HCT116 (cell line): Measurements from ENCODE around the gene GDI1. TPM values are rescaled to one million over a fixed set of nuclear protein-coding genes. Genes with fewer than 3 reads are reported as not detected.

ENCODE experiments used
- ATAC-seq: fragments of 200-7000 bp; cut with Tn5 transposase; 2 replicates; pipeline ENCODE4 v1.9.1; 2020; ENCODE audit warnings: mild to moderate bottlenecking, moderate library complexity
- BruUV-seq: library from RNA; stranded (reverse); fragments of 400-500 nt; replicated peaks from 2 replicates; lab custom pipeline; 2021; lab: Mats Ljungman, UMichigan
- CTCF ChIA-PET: fragments of 300-600 bp; sonication (Branson Sonifier 250); formaldehyde crosslinking; loops from one replicate; lab custom pipeline; 2021; ENCODE audit warnings: antibody characterized with exemption; lab: Charles Lee
- POLR2A ChIA-PET: fragments of 300-600, 350-600 bp; sonication (Branson Sonifier 250); formaldehyde crosslinking; loops from one replicate; lab custom pipeline; 2021; ENCODE audit warnings: antibody characterized with exemption; lab: Charles Lee
- RAD21 ChIA-PET, 2 experiments: fragments of 300-600 bp; sonication (Branson Sonifier 250); formaldehyde crosslinking; loops; one replicate each; lab custom pipeline; 2023; ENCODE audit warnings: low total read pairs in 2 of 2; ENCODE audit not compliant: uncharacterized antibody in 2 of 2, unreplicated experiment in 2 of 2, low non-redundant PET in 1 of 2; lab: Charles Lee
- DNase-seq: peaks from one replicate; pipeline ENCODE4 v3.0.0-alpha.2; 2010; ENCODE audit warnings: low read depth, low spot score
- H2AFZ ChIP-seq: fragments of 200-600 bp; shearing (Covaris generic), sonication (generic); 2 replicates; pipeline ENCODE4 v1.6.1; 2017; ENCODE audit warnings: low read depth, mixed run types, mixed read lengths, antibody characterized with exemption, low read length; ENCODE audit not compliant: poor library complexity, severe bottlenecking
- H3K27ac ChIP-seq: 2 replicates; pipeline ENCODE4 v1.5.1; 2012; ENCODE audit warnings: low read depth, low read length
- H3K27me3 ChIP-seq: fragments of 200-600 bp; sonication (generic); 2 replicates; pipeline ENCODE4 v1.6.1; 2016; ENCODE audit warnings: mixed run types, low read length, mixed read lengths; ENCODE audit not compliant: insufficient read depth
- H3K36me3 ChIP-seq, 2 experiments: fragments of 200-500 bp in 1 of 2; fragments of 200-600 bp in 1 of 2; sonication (Bioruptor generic) in 1 of 2; sonication (generic) in 1 of 2; 2 replicates each; pipeline versions ENCODE4 v1.5.1 to v1.6.1; 2014 to 2016; ENCODE audit warnings: low read length in 2 of 2, inconsistent platforms in 1 of 2, mixed read lengths in 1 of 2, mixed run types in 1 of 2; ENCODE audit not compliant: insufficient read depth in 2 of 2, control insufficient read depth in 1 of 2
- H3K4me1 ChIP-seq, 2 experiments: fragments of 200-600 bp in 1 of 2; sonication (generic) in 1 of 2; 2 replicates each; pipeline versions ENCODE4 v1.5.1 to v1.6.1; 2012 to 2017; ENCODE audit warnings: low read length in 2 of 2, inconsistent platforms in 1 of 2, mild to moderate bottlenecking in 1 of 2, mixed read lengths in 1 of 2, mixed run types in 1 of 2, moderate library complexity in 1 of 2; ENCODE audit not compliant: insufficient read depth in 2 of 2, control insufficient read depth in 1 of 2
- H3K4me2 ChIP-seq: fragments of 200-600 bp; sonication (generic); 2 replicates; pipeline ENCODE4 v1.6.1; 2017; ENCODE audit warnings: mixed run types, low read length, mixed read lengths
- H3K4me3 ChIP-seq, 2 experiments: fragments of 200-600 bp in 1 of 2; sonication (generic) in 1 of 2; replicated peaks in 1 of 2; 2 replicates each; pipeline ENCODE4 v1.5.1; 2011 to 2016; ENCODE audit warnings: low read length in 2 of 2, control low read depth in 1 of 2, low read depth in 1 of 2, mild to moderate bottlenecking in 1 of 2, mixed read lengths in 1 of 2, mixed run types in 1 of 2
- H3K79me2 ChIP-seq: fragments of 200-600 bp; sonication (generic); 2 replicates; pipeline ENCODE4 v1.6.1; 2017; ENCODE audit warnings: mild to moderate bottlenecking, mixed run types, low read length, moderate library complexity, mixed read lengths; ENCODE audit not compliant: insufficient read depth
- H3K9ac ChIP-seq: fragments of 200-600 bp; sonication (generic); 2 replicates; pipeline ENCODE4 v1.6.1; 2016; ENCODE audit warnings: low read length, mixed read lengths
- H3K9me2 ChIP-seq: fragments of 200-600 bp; sonication (generic), shearing (Covaris generic); 2 replicates; pipeline ENCODE4 v1.6.1; 2017; ENCODE audit warnings: mixed run types, mild to moderate bottlenecking, moderate library complexity; ENCODE audit not compliant: insufficient read depth
- H3K9me3 ChIP-seq, 2 experiments: fragments of 200-500 bp in 1 of 2; fragments of 200-600 bp in 1 of 2; sonication (Bioruptor generic) in 1 of 2; sonication (generic) in 1 of 2; 2 replicates each; pipeline ENCODE4 v1.6.1; 2014 to 2017; ENCODE audit warnings: low read length in 2 of 2, mixed read lengths in 2 of 2, inconsistent platforms in 1 of 2, low read depth in 1 of 2, mild to moderate bottlenecking in 1 of 2, mixed run types in 1 of 2, moderate library complexity in 1 of 2; ENCODE audit not compliant: control insufficient read depth in 1 of 2, insufficient read depth in 1 of 2
- H4K20me1 ChIP-seq: fragments of 200-600 bp; sonication (generic), shearing (Covaris generic); 2 replicates; pipeline ENCODE4 v1.6.1; 2017; ENCODE audit warnings: mixed run types, mild to moderate bottlenecking, moderate library complexity; ENCODE audit not compliant: insufficient read depth
- CBX3 ChIP-seq: IDR thresholded peaks from 2 replicates; pipeline ENCODE4 v1.6.1; 2012; ENCODE audit warnings: low read depth
- EGR1 ChIP-seq: IDR thresholded peaks from 2 replicates; pipeline ENCODE4 v1.6.1; 2012; ENCODE audit warnings: low read depth
- ELF1 ChIP-seq: IDR thresholded peaks from 2 replicates; pipeline ENCODE4 v1.6.1; 2012; ENCODE audit warnings: low read depth, borderline replicate concordance
- EZH2 ChIP-seq: fragments of 200-600 bp; sonication (generic); IDR thresholded peaks from 2 replicates; pipeline ENCODE4 v1.6.1; 2017; ENCODE audit warnings: antibody characterized with exemption, mixed run types
- EZH2phosphoT487 ChIP-seq: fragments of 200-600 bp; IDR thresholded peaks from 2 replicates; pipeline ENCODE4 v1.6.1; 2018; ENCODE audit warnings: antibody characterized with exemption, borderline replicate concordance
- FOSL1 ChIP-seq: IDR thresholded peaks from 2 replicates; pipeline ENCODE4 v1.6.1; 2012; ENCODE audit warnings: low read depth
- JUND ChIP-seq: IDR thresholded peaks from 2 replicates; pipeline ENCODE4 v1.6.1; 2012
- POLR2A ChIP-seq: IDR thresholded peaks from 2 replicates; pipeline ENCODE4 v1.7.0; 2011; ENCODE audit warnings: borderline replicate concordance; ENCODE audit not compliant: insufficient read depth, insufficient read length; ENCODE audit errors: extremely low read depth
- POLR2AphosphoS5 ChIP-seq: IDR thresholded peaks from 2 replicates; pipeline ENCODE4 v1.6.1; 2011; ENCODE audit warnings: mild to moderate bottlenecking, low read depth, low read length, moderate library complexity
- SIN3A ChIP-seq: IDR thresholded peaks from 2 replicates; pipeline ENCODE4 v1.6.1; 2012; ENCODE audit warnings: low read depth
- SP1 ChIP-seq: IDR thresholded peaks from 2 replicates; pipeline ENCODE4 v1.6.1; 2012; ENCODE audit warnings: low read depth
- SRF ChIP-seq: IDR thresholded peaks from 2 replicates; pipeline ENCODE4 v1.6.1; 2012; ENCODE audit warnings: low read depth
- TCF7L2 ChIP-seq: IDR thresholded peaks from 2 replicates; pipeline ENCODE4 v1.7.0; 2011; ENCODE audit warnings: borderline replicate concordance, inconsistent platforms; ENCODE audit not compliant: insufficient read depth, insufficient read length; ENCODE audit errors: extremely low read depth
- YY1 ChIP-seq: IDR thresholded peaks from 2 replicates; pipeline ENCODE4 v1.6.1; 2011; ENCODE audit warnings: low read length, low read depth, moderate library complexity, mild to moderate bottlenecking; ENCODE audit not compliant: insufficient replicate concordance; ENCODE audit errors: extremely low read depth
- ZNF274 ChIP-seq: fragments of 200-500 bp; sonication (Bioruptor generic); IDR thresholded peaks from 2 replicates; pipeline ENCODE4 v1.6.1; 2014; ENCODE audit warnings: mild to moderate bottlenecking, low read depth, low read length, inconsistent platforms
- intact Hi-C: fragments of 100-400 bp; cut with micrococcal nuclease; formaldehyde crosslinking; loops from 2 replicates; pipeline ENCODE4 v1.10.0; 2022
- total RNA-seq: library from RNA; stranded (reverse); gene quantifications from one replicate; pipeline ENCODE4 v1.2.1, GENCODE V29; 2021; ENCODE audit not compliant: unreplicated experiment
- TF ChIP-seq, protein P1 (sequence below): IDR thresholded peaks from 2 replicates; pipeline ENCODE4 v1.6.1; 2012
- TF ChIP-seq, protein P2 (sequence below): IDR thresholded peaks from 2 replicates; pipeline ENCODE4 v1.6.1; 2011; ENCODE audit warnings: mild to moderate bottlenecking, low read length, moderate library complexity; ENCODE audit not compliant: insufficient replicate concordance; ENCODE audit errors: extremely low read depth
- TF ChIP-seq, protein P3 (sequence below), 3 experiments: fragments of 200-600 bp in 1 of 3; sonication (generic) in 1 of 3; IDR thresholded peaks in 2 of 3; conservative IDR thresholded peaks in 1 of 3; 2 replicates each; pipeline ENCODE4 v1.5.1; 2012 to 2017; ENCODE audit warnings: low read depth in 2 of 3, low read length in 2 of 3, antibody characterized with exemption in 1 of 3, borderline replicate concordance in 1 of 3, control low read depth in 1 of 3, mild to moderate bottlenecking in 1 of 3, mixed read lengths in 1 of 3, mixed run types in 1 of 3, moderate library complexity in 1 of 3; ENCODE audit not compliant: insufficient read depth in 1 of 3
- TF ChIP-seq, protein P4 (sequence below): IDR thresholded peaks from 2 replicates; pipeline ENCODE4 v1.6.1; 2012

The GDI1 gene
- total RNA-seq, 1 experiment from 2014 or later = 122 TPM

DNA sequence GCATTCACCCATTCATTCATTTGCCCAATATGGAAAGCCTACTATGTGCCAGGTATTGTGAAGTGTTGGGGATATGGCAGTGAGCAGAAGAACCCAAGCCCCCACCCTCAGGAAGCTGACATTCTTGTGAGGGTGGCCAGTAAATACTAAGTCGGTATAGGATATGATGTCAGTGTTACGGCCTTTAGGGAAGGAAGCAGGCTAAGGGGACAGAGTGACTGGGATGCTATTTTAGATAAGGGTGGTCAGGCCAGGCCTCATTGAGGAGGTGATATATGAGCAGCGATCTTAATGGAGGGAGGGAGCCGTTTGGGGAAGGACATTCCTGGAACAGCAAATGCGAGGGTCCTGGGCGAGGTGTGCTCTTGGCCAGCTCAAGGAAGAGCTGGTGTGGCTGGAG lies 6.5 kb upstream of the GDI1 start:
- intact Hi-C loops = no loop called here
- H3K79me2 ChIP-seq = peaks cover 7% of the 10 kb centered on the region; the same call in 1 of the 2 replicates
- no peak overlapping the region for H3K4me2 ChIP-seq
- ATAC-seq (no peak), DNase-seq (no peak)
- TF ChIP-seq, protein P1, sequence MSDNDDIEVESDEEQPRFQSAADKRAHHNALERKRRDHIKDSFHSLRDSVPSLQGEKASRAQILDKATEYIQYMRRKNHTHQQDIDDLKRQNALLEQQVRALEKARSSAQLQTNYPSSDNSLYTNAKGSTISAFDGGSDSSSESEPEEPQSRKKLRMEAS = no peak
- no peak for TF ChIP-seq FOSL1
- TF ChIP-seq POLR2A = no peak
- TF ChIP-seq ZNF274 = no peak
- TF ChIP-seq JUND = no peak
- TF ChIP-seq, protein P2, sequence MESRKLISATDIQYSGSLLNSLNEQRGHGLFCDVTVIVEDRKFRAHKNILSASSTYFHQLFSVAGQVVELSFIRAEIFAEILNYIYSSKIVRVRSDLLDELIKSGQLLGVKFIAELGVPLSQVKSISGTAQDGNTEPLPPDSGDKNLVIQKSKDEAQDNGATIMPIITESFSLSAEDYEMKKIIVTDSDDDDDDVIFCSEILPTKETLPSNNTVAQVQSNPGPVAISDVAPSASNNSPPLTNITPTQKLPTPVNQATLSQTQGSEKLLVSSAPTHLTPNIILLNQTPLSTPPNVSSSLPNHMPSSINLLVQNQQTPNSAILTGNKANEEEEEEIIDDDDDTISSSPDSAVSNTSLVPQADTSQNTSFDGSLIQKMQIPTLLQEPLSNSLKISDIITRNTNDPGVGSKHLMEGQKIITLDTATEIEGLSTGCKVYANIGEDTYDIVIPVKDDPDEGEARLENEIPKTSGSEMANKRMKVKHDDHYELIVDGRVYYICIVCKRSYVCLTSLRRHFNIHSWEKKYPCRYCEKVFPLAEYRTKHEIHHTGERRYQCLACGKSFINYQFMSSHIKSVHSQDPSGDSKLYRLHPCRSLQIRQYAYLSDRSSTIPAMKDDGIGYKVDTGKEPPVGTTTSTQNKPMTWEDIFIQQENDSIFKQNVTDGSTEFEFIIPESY = no peak
- no peak for TF ChIP-seq EZH2phosphoT487
- no peak for TF ChIP-seq POLR2AphosphoS5
- no peak for TF ChIP-seq ELF1
- no peak for TF ChIP-seq SIN3A
- no peak for TF ChIP-seq SP1
- TF ChIP-seq YY1 = no peak
- TF ChIP-seq, protein P3, sequence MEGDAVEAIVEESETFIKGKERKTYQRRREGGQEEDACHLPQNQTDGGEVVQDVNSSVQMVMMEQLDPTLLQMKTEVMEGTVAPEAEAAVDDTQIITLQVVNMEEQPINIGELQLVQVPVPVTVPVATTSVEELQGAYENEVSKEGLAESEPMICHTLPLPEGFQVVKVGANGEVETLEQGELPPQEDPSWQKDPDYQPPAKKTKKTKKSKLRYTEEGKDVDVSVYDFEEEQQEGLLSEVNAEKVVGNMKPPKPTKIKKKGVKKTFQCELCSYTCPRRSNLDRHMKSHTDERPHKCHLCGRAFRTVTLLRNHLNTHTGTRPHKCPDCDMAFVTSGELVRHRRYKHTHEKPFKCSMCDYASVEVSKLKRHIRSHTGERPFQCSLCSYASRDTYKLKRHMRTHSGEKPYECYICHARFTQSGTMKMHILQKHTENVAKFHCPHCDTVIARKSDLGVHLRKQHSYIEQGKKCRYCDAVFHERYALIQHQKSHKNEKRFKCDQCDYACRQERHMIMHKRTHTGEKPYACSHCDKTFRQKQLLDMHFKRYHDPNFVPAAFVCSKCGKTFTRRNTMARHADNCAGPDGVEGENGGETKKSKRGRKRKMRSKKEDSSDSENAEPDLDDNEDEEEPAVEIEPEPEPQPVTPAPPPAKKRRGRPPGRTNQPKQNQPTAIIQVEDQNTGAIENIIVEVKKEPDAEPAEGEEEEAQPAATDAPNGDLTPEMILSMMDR (IDR thresholded peaks at IDR 0.05 in 2 of 3, conservative IDR thresholded peaks at IDR 0.05 in 1 of 3; ENCODE audit: borderline replicate concordance in 1 of 3, insufficient read depth in 1 of 3, low read depth in 2 of 3, low read length in 2 of 3) = no peak
- TF ChIP-seq, protein P4, sequence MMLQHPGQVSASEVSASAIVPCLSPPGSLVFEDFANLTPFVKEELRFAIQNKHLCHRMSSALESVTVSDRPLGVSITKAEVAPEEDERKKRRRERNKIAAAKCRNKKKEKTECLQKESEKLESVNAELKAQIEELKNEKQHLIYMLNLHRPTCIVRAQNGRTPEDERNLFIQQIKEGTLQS = no peak
- TF ChIP-seq EGR1 = no peak
- TF ChIP-seq CBX3 = no peak
- TF ChIP-seq EZH2 = no peak
- no peak for TF ChIP-seq TCF7L2
- no peak for TF ChIP-seq SRF
- no peaks in the 10 kb centered on the region for H3K36me3 ChIP-seq
- POLR2A ChIA-PET = no interaction called here
- H3K9me3 ChIP-seq = no peaks in the 10 kb centered on the region
- no peaks in the 10 kb centered on the region for H4K20me1 ChIP-seq
- BruUV-seq = no TSS peak
- H3K4me3 ChIP-seq = no peak overlapping the region
- H3K4me1 ChIP-seq = peaks cover 0 to 17% of the 10 kb centered on the region in 2 experiments; a peak in 2 of 4 replicates
- no peaks in the 10 kb centered on the region for H3K27me3 ChIP-seq
- H3K9ac ChIP-seq = no peak overlapping the region
- no peaks in the 10 kb centered on the region for H3K9me2 ChIP-seq
- RAD21 ChIA-PET = no interaction called here
- H3K27ac ChIP-seq = no peak overlapping the region
- no peak overlapping the region for H2AFZ ChIP-seq
- CTCF ChIA-PET = no interaction called here
